ENCODE results near the gene GPR160. TPM values are rescaled to one million over a fixed set of nuclear protein-coding genes. Genes with fewer than 3 reads are reported as not detected.

GPR160 gene
- total RNA-seq (2022) (14.8 and 16.1 TPM in 2 replicates), Bru-seq, nascent RNA (percentile 68 among the genes with signal in this experiment), BruChase-seq, experiment 1, labeled RNA remaining after a 2-hour chase (percentile 63 among the genes with signal in this experiment), BruChase-seq, experiment 2, labeled RNA remaining after a 6-hour chase (percentile 66 among the genes with signal in this experiment)
- long read RNA-seq, transcript GPR160-201 (4 exons, 2,039 nt): major isoform, 45 of 65 reads
- long read RNA-seq, partial matches to known transcripts: 3 of 65 reads
- long read RNA-seq, other reads (novel, unspliced or antisense): 17 of 65 reads

GRCh38 chr3:170037463-170038433, at the start of gene GPR160:
TSS of gene GPR160 (plus strand) at chr3:170037995. CDS start at chr3:170083973, 45,978 bp downstream.
- POLR2A ChIA-PET: no interaction called here
- CTCF ChIA-PET: interaction anchor here (0.6 to 1.0 kb wide), 3 partner anchors 11 to 41 kb away, joined by 3 to 4 read pairs (median 3); no protein-coding TSS in a partner anchor
- no TSS peak for BruUV-seq (replicated peaks)
- Mint-ChIP-seq H3K4me1 (ENCODE audit: low read depth, unreplicated experiment) (peaks cover 14% of the 10 kb centered on the region), H3K4me3 (ENCODE audit: unreplicated experiment) (peak within 1 kb of the TSS; percentile 80), H3K27me3 (ENCODE audit: insufficient read depth, unreplicated experiment) (no peaks in the 10 kb centered on the region), H3K27ac (ENCODE audit: unreplicated experiment) (peak within 1 kb of the TSS; percentile 73), H3K36me3 (ENCODE audit: insufficient read depth, unreplicated experiment) (peaks cover 18% of the 10 kb centered on the region), H3K9me3 (ENCODE audit: unreplicated experiment) (no peaks in the 10 kb centered on the region)
- intact Hi-C loops (cut with micrococcal nuclease; ENCODE audit: unreplicated experiment): loop anchor here (1.0 to 5.0 kb wide), 3 partner anchors 42 to 275 kb away; partner anchors contain the start of gene SEC62
- Histone ChIP-seq H3K9me3 (no peaks in the 10 kb centered on the region), H3K36me3 (ENCODE audit: control insufficient read depth, insufficient read depth, low read length) (no peaks in the 10 kb centered on the region; the same call in 1 of the 2 replicates), H3K4me1 (0 out of 2 replicates have a peak, but pooled peaks cover 4% of the 10 kb centered on the region), H3K27me3 (replicated peaks; ENCODE audit: control insufficient read depth, insufficient read depth, low read length) (no peaks in the 10 kb centered on the region), H3K4me3 (ENCODE audit: low read depth, low read length) (peak within 1 kb of the TSS; percentile 80)
- peak; percentile 70 to 83 for TF ChIP-seq CTCF (IDR thresholded peaks at IDR 0.05; ENCODE audit: insufficient read depth in 1 of 2, low read depth in 1 of 2, low read length in 1 of 2, severe bottlenecking in 1 of 2, unreplicated experiment in 1 of 2)
- peak; percentile 87 to 88 for DNase-seq

GRCh38 chr3:169990431-169990830, 47.4 kb upstream of the GPR160 start:
- BruUV-seq (replicated peaks): no TSS peak
- H3K27me3 ChIP-seq (replicated peaks; ENCODE audit: control insufficient read depth, insufficient read depth, low read length): no peaks in the 10 kb centered on the region
- Mint-ChIP-seq H3K27me3 (ENCODE audit: insufficient read depth, unreplicated experiment) (no peaks in the 10 kb centered on the region), H3K9me3 (ENCODE audit: unreplicated experiment) (no peaks in the 10 kb centered on the region), H3K4me1 (ENCODE audit: low read depth, unreplicated experiment) (no peaks in the 10 kb centered on the region), H3K27ac (ENCODE audit: unreplicated experiment) (no peak overlapping the region), H3K36me3 (ENCODE audit: insufficient read depth, unreplicated experiment) (peaks cover 17% of the 10 kb centered on the region), H3K4me3 (ENCODE audit: unreplicated experiment) (no peak overlapping the region)
- POLR2A ChIA-PET: no interaction called here
- CTCF ChIA-PET: no interaction called here
- H3K4me3 ChIP-seq (ENCODE audit: low read depth, low read length): no peak overlapping the region
- no peaks in the 10 kb centered on the region for H3K9me3 ChIP-seq
- no peak for TF ChIP-seq CTCF (IDR thresholded peaks at IDR 0.05; ENCODE audit: insufficient read depth in 1 of 2, low read depth in 1 of 2, low read length in 1 of 2, severe bottlenecking in 1 of 2, unreplicated experiment in 1 of 2)
- no peaks in the 10 kb centered on the region; the same call in 1 of the 2 replicates for H3K36me3 ChIP-seq (ENCODE audit: control insufficient read depth, insufficient read depth, low read length)
- no peak for DNase-seq
- no peaks in the 10 kb centered on the region for H3K4me1 ChIP-seq
- intact Hi-C loops (cut with micrococcal nuclease; ENCODE audit: unreplicated experiment): no loop called here

- no peak for DNase-seq
- no peaks in the 10 kb centered on the region for H3K27me3 Mint-ChIP-seq (ENCODE audit: insufficient read depth, unreplicated experiment)
- no peaks in the 10 kb centered on the region for H3K4me1 Mint-ChIP-seq (ENCODE audit: low read depth, unreplicated experiment)
- CTCF ChIA-PET: no interaction called here
- no TSS peak for BruUV-seq (replicated peaks)
- peaks cover 14% of the 10 kb centered on the region for H3K36me3 Mint-ChIP-seq (ENCODE audit: insufficient read depth, unreplicated experiment)
- no peak for TF ChIP-seq CTCF (IDR thresholded peaks at IDR 0.05; ENCODE audit: insufficient read depth in 1 of 2, low read depth in 1 of 2, low read length in 1 of 2, severe bottlenecking in 1 of 2, unreplicated experiment in 1 of 2)
- no peaks in the 10 kb centered on the region for H3K9me3 Mint-ChIP-seq (ENCODE audit: unreplicated experiment)
- Histone ChIP-seq H3K4me3 (ENCODE audit: low read depth, low read length) (no peak overlapping the region), H3K27me3 (replicated peaks; ENCODE audit: control insufficient read depth, insufficient read depth, low read length) (no peaks in the 10 kb centered on the region), H3K4me1 (no peaks in the 10 kb centered on the region), H3K9me3 (no peaks in the 10 kb centered on the region), H3K36me3 (ENCODE audit: control insufficient read depth, insufficient read depth, low read length) (no peaks in the 10 kb centered on the region; the same call in 1 of the 2 replicates)
- no peak overlapping the region for H3K4me3 Mint-ChIP-seq (ENCODE audit: unreplicated experiment)
- intact Hi-C loops (cut with micrococcal nuclease; ENCODE audit: unreplicated experiment): no loop called here
- POLR2A ChIA-PET: no interaction called here
- no peak overlapping the region for H3K27ac Mint-ChIP-seq (ENCODE audit: unreplicated experiment)
Observed at GRCh38 chr3:169992156-169992555, 45.6 kb upstream of the GPR160 start.

Data from Caco-2 (cell line).